H1 (cell line): ENCODE results near the gene ZNF835. TPM values are rescaled to one million over a fixed set of nuclear protein-coding genes. Genes with fewer than 3 reads are reported as not detected.

Experiments
- FOSL1 ChIP-seq: IDR thresholded peaks from 2 replicates; pipeline ENCODE4 v1.6.1; 2011; ENCODE audit warnings: mild to moderate bottlenecking, low read depth, low read length, moderate library complexity; ENCODE audit not compliant: insufficient read depth
- MAFK ChIP-seq: IDR thresholded peaks from 2 replicates; pipeline ENCODE4 v1.6.1; 2012; ENCODE audit warnings: low read depth, mild to moderate bottlenecking, improper control_type of control experiment, low read length
- SUZ12 ChIP-seq: fragments of 200-600 bp; sonication (generic); IDR thresholded peaks from 2 replicates; pipeline ENCODE4 v1.6.1; 2012; ENCODE audit warnings: mild to moderate bottlenecking, inconsistent platforms, low read length, moderate library complexity, mixed read lengths
- YY1 ChIP-seq: IDR thresholded peaks from 2 replicates; pipeline ENCODE4 v1.6.1; 2011; ENCODE audit warnings: low read depth, mild to moderate bottlenecking, low read length
- polyA plus RNA-seq, 7 experiments: library from polyadenylated mRNA; depleted of rRNA in 3 of 7; stranded (reverse) in 5 of 7; unstranded in 2 of 7; fragments of >200 nt in 5 of 7; fragments of 200-250 nt in 2 of 7; gene quantifications; 1 replicate in 5 of 7; 2 replicates in 1 of 7; 4 replicates in 1 of 7; pipeline versions ENCODE4 v1.2.1 to v1.2.3, GENCODE V29; 2011 to 2013; ENCODE audit warnings: missing spikeins in 2 of 7, mixed read lengths in 2 of 7
- total RNA-seq: library from RNA; stranded (reverse); fragmentation: NEBNext Ultra II Directional; extraction: Animal tissue kit (Norgen Biotek cat#: 25700); gene quantifications from 2 replicates; pipeline ENCODE4 v1.2.1, GENCODE V29; 2021

ZNF835 gene
- total and polyA plus RNA-seq, 2 of the 8 experiments (the other 6 are each of a cell fraction or from before 2014, with no cell fraction given) = 0.02 to 1.8 TPM

DNA sequence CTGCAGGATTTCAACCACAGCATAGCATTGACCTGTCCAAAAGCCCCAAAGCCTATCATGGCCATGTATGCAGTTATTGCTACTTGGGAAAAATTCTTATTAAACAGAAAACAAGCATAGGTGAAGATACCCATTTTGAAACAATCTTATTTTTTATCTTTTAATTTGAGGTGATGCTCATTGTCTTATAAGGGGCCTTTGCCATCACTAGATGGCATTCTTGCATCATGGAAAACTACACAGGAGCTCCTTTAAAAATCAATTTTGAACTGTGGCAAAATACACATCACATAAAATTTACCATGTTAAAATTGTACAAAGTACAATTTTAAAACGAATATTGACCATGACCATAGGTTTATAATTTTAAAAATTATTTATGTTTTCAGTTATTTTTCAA lies 38.9 kb upstream of the ZNF835 start (continued):
- TF ChIP-seq YY1 (no peak), SUZ12 (no peak), FOSL1 (no peak), MAFK (no peak)
